Astrocyte (in vitro differentiated cells and primary cell): Measurements from ENCODE around the gene MBNL2. TPM values are rescaled to one million over a fixed set of nuclear protein-coding genes. Genes with fewer than 3 reads are reported as not detected.

ENCODE experiments used
- DNase-seq: peaks from one replicate; pipeline ENCODE4 v3.0.0-alpha.2; 2010; ENCODE audit warnings: low read depth
- FAIRE-seq: peaks from 2 replicates; lab custom pipeline; 2011; peaks lifted over from hg19 to GRCh38; lab: Jason Lieb, UNC
- H2AFZ ChIP-seq: 2 replicates; pipeline ENCODE4 v1.6.0; 2012; ENCODE audit warnings: low read depth, low read length, inconsistent platforms
- H3K27ac ChIP-seq: 2 replicates; pipeline ENCODE4 v1.5.1; 2011; ENCODE audit warnings: low read depth, low read length, inconsistent platforms
- H3K27me3 ChIP-seq: 2 replicates; pipeline ENCODE4 v1.6.0; 2011; ENCODE audit warnings: low read length, inconsistent platforms; ENCODE audit not compliant: insufficient read depth
- H3K36me3 ChIP-seq: 2 replicates; pipeline ENCODE4 v1.5.1; 2011; ENCODE audit warnings: low read length, inconsistent platforms; ENCODE audit not compliant: insufficient read depth
- H3K4me1 ChIP-seq: 2 replicates; pipeline ENCODE4 v1.5.1; 2011; ENCODE audit warnings: low read length, inconsistent platforms; ENCODE audit not compliant: insufficient read depth
- H3K4me2 ChIP-seq: 2 replicates; pipeline ENCODE4 v1.6.0; 2012; ENCODE audit warnings: low read length, inconsistent platforms
- H3K4me3 ChIP-seq: 2 replicates; pipeline ENCODE4 v1.5.1; 2011; ENCODE audit warnings: low read depth, mild to moderate bottlenecking, low read length, inconsistent platforms; ENCODE audit not compliant: insufficient read depth
- H3K79me2 ChIP-seq: 2 replicates; pipeline ENCODE4 v1.6.0; 2012; ENCODE audit warnings: mild to moderate bottlenecking, low read length, inconsistent platforms; ENCODE audit not compliant: insufficient read depth
- H3K9ac ChIP-seq: 2 replicates; pipeline ENCODE4 v1.6.0; 2012; ENCODE audit warnings: mild to moderate bottlenecking, low read length, inconsistent platforms
- H3K9me3 ChIP-seq: 2 replicates; pipeline ENCODE4 v1.5.1; 2012; ENCODE audit warnings: low read depth, mild to moderate bottlenecking, low read length, inconsistent platforms; ENCODE audit not compliant: insufficient read depth
- H4K20me1 ChIP-seq: 2 replicates; pipeline ENCODE4 v1.6.0; 2012; ENCODE audit warnings: low read length, inconsistent platforms; ENCODE audit not compliant: insufficient read depth
- H3K27ac Mint-ChIP-seq: one replicate; pipeline ENCODE4 v1.8.0; 2021; ENCODE audit warnings: mild to moderate bottlenecking, mixed read lengths; ENCODE audit not compliant: unreplicated experiment
- H3K27me3 Mint-ChIP-seq: one replicate; pipeline ENCODE4 v1.8.0; 2021; ENCODE audit warnings: low read depth, mixed read lengths; ENCODE audit not compliant: unreplicated experiment
- H3K36me3 Mint-ChIP-seq: one replicate; pipeline ENCODE4 v1.8.0; 2021; ENCODE audit warnings: low read depth, mixed read lengths; ENCODE audit not compliant: unreplicated experiment
- H3K4me1 Mint-ChIP-seq: one replicate; pipeline ENCODE4 v1.8.0; 2021; ENCODE audit warnings: low read depth, mixed read lengths; ENCODE audit not compliant: unreplicated experiment
- H3K4me3 Mint-ChIP-seq: one replicate; pipeline ENCODE4 v1.8.0; 2021; ENCODE audit warnings: mild to moderate bottlenecking, moderate library complexity, mixed read lengths; ENCODE audit not compliant: unreplicated experiment
- H3K9me3 Mint-ChIP-seq: one replicate; pipeline ENCODE4 v1.8.0; 2021; ENCODE audit warnings: mild to moderate bottlenecking, mixed read lengths; ENCODE audit not compliant: unreplicated experiment
- CTCF ChIP-seq: IDR thresholded peaks from 2 replicates; pipeline ENCODE4 v1.5.1; 2011; ENCODE audit warnings: low read depth, mild to moderate bottlenecking, inconsistent platforms, low read length, moderate library complexity; ENCODE audit not compliant: insufficient read depth
- EZH2 ChIP-seq: IDR thresholded peaks from 2 replicates; pipeline ENCODE4 v1.6.1; 2012; ENCODE audit warnings: mild to moderate bottlenecking, low read length, inconsistent platforms; ENCODE audit not compliant: insufficient read depth
- total RNA-seq: library from RNA; stranded (reverse); gene quantifications from 2 replicates; pipeline ENCODE4 v1.2.1, GENCODE V29; 2021

MBNL2 gene
- total RNA-seq, 1 donor from 2014 or later = 66.5 TPM

DNA sequence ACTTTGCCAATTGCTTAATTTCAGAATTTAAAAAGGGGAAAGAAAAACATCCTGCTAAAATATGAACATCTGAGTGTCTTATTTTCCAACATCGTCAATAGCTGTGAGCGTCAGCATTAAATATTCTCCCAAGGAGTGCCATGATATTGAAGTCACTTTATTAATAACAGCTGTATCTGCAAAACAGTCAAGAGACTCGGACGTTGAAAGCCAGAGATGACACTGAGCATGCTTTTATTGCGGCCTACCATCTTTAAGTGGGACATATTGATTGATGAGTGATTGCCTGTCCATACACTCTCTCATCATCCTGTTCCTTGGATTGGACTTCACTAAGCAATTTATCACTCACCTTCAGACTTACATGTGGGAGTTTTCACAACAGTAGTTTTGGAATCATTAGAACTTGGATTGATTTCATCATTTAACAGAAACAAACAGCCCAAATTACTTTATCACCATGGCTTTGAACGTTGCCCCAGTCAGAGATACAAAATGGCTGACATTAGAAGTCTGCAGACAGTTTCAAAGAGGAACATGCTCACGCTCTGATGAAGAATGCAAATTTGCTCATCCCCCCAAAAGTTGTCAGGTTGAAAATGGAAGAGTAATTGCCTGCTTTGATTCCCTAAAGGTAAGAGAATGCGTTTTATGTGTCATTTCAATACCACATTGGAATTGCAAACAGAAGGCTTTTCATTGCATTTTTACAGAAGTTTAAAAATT is 53.8 kb downstream of the MBNL2 start:
- Mint-ChIP-seq H3K27me3 (no peaks in the 10 kb centered on the region), H3K27ac (peak overlapping the region; percentile 34), H3K4me3 (no peak overlapping the region), H3K9me3 (no peaks in the 10 kb centered on the region), H3K36me3 (peaks cover 3% of the 10 kb centered on the region), H3K4me1 (peaks cover 63% of the 10 kb centered on the region)
- Histone ChIP-seq H3K4me2 (peak overlapping the region; percentile 82), H3K9me3 (no peaks in the 10 kb centered on the region), H3K27ac (peak overlapping the region; percentile 95), H4K20me1 (peaks cover 14% of the 10 kb centered on the region), H3K36me3 (peaks cover 6% of the 10 kb centered on the region), H3K4me1 (peaks cover 66% of the 10 kb centered on the region), H3K4me3 (no peak overlapping the region), H3K27me3 (no peaks in the 10 kb centered on the region), H2AFZ (no peak overlapping the region), H3K79me2 (peaks cover 75% of the 10 kb centered on the region), H3K9ac (peak overlapping the region; percentile 77)
- no peak for TF ChIP-seq CTCF
- TF ChIP-seq EZH2 = no peak
- no peak for FAIRE-seq
- DNase-seq = no peak

GRCh38 chr13:97276862-97277269 is 54.7 kb downstream of the MBNL2 start:
- Histone ChIP-seq H2AFZ (no peak overlapping the region), H3K4me2 (peak overlapping the region; percentile 53), H3K9me3 (no peaks in the 10 kb centered on the region), H3K27ac (peak overlapping the region; percentile 46), H3K9ac (no peak overlapping the region), H3K4me3 (no peak overlapping the region), H3K79me2 (peaks cover 76% of the 10 kb centered on the region), H4K20me1 (peaks cover 24% of the 10 kb centered on the region), H3K27me3 (no peaks in the 10 kb centered on the region), H3K36me3 (peaks cover 6% of the 10 kb centered on the region), H3K4me1 (peaks cover 68% of the 10 kb centered on the region)
- FAIRE-seq (peak; percentile 91), DNase-seq (peak; percentile 60)
- Mint-ChIP-seq H3K36me3 (peaks cover 7% of the 10 kb centered on the region), H3K27ac (peak overlapping the region; percentile 12), H3K9me3 (no peaks in the 10 kb centered on the region), H3K27me3 (no peaks in the 10 kb centered on the region), H3K4me3 (no peak overlapping the region), H3K4me1 (peaks cover 67% of the 10 kb centered on the region)
- TF ChIP-seq EZH2 (no peak), CTCF (no peak)
